GM19468 (cell line): ENCODE results near the gene PTP4A2.
"Not testable (repeated sequence)": the region's sequence is repeated elsewhere in the genome, so short reads cannot be mapped to it uniquely, and the experiment has no call there.

Experiments
- ATAC-seq: cut with Tn5 transposase; IDR thresholded peaks from one replicate; pipeline ENCODE4 v1.9.1; 2021; ENCODE audit warnings: mild to moderate bottlenecking, moderate library complexity, moderate number of reproducible peaks; ENCODE audit not compliant: unreplicated experiment; ENCODE audit errors: extremely low read depth

Gene PTP4A2

GRCh38 chr1:31952825-31953220 is 14.7 kb upstream of the PTP4A2 start:
- ATAC-seq, result no peak

DNA sequence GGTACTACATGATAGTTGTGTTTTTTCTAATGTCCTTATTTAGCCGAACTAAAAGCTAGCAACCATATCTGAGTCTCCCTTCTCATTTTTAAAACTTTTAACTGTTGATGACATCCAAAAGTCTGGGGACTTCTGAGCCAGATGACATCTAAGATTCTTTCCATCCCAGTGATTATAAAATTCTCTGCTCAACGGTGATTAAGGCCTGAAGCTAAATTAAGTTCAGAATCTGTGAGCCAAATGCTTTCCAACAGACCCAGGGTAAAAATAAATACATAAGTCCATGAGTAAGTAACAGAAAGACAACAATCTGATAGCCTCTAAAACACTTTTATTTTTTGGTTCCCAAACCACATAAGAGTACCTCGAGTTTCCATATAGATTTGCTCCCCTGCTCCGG is 13.1 kb upstream of the PTP4A2 start:
- ATAC-seq, result no peak

- no peak for ATAC-seq
These were observed 11.7 kb upstream of the PTP4A2 start for GRCh38 chr1:31949862-31950261.

DNA sequence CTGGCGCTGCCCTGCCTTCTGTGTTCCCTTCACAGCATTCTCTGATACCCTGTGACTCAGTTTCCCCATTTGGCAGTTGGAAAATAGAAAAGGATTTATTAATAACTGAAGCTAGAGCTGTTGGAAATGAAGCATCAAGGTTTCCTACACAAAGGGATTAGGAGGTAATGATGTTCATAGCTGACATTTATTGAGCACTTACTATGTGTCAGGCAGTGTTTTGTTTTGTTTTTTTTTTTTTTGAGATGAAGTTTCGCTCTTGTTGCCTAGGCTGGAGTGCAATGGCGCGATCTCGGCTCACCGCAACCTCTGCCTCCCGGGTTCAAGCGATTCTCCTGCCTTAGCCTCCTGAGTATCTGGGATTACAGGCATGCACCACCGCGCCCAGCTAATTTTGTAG is 7.5 kb upstream of the PTP4A2 start:
- ATAC-seq, result not testable (repeated sequence)

DNA sequence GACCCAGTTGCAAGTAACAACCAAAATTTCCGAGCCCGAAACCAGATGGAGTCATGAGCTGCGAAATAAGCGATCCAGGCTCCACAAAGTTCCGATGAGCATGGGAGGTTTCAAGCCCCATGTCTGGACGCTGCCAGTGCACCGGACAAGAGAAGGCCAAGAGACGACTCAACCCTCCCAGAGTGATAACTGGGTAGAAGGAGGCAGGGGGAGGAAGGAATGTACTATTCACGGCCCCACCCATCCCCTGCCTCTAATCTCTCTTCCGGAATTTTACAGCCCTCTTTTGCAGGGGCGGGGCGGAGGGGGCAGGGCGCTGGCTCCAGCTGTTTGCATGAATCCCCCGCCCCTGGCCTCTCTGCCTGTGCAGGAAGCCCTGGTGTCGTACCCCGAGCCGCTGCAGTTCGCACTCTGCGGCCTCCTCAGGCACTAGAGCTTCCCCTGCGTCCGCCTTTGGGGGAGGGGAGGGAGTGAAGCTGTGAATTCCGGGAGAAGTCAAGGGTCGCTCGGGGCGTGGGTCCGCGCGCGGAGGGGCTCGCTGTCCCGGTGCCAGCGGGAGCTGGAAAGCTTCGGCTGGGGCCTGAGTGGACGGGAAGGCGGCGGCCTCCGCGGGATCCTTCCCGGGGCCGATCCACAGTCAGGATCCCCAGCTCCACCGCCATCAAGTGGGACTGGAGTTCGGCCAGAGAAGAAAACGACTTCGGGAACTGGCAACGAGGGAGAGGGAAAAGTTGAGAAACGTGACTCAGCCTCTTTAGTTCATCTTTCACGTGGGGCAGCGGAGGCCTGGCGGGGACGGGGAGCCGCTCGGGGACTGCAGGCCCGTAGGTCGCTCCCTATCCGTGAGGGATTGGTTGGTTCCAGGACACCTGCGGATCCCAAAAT is 6.3 kb upstream of the PTP4A2 start:
- no peak for ATAC-seq

GRCh38 chr1:31943546-31944184 is 5.5 kb upstream of the PTP4A2 start:
- no peak for ATAC-seq

DNA sequence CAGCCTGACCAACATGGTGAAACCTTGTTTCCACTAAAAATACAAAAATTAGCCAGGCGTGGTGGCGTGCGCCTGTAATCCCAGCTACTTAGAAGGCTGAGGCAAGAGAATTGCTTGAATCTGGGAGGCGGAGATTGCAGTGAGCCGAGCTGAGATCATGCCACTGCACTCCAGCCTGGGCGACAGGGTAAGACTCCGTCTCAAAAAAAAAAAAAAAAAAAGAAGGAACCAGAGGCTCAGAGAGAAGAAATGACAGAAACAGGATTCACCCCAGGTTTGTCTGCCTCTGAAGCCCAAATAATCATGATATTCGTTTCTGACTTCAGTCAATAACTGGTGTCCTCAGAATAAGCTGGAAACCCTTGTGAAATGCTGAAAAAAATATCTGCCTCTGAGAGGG is 3.9 kb upstream of the PTP4A2 start:
- not testable (repeated sequence) for ATAC-seq

DNA sequence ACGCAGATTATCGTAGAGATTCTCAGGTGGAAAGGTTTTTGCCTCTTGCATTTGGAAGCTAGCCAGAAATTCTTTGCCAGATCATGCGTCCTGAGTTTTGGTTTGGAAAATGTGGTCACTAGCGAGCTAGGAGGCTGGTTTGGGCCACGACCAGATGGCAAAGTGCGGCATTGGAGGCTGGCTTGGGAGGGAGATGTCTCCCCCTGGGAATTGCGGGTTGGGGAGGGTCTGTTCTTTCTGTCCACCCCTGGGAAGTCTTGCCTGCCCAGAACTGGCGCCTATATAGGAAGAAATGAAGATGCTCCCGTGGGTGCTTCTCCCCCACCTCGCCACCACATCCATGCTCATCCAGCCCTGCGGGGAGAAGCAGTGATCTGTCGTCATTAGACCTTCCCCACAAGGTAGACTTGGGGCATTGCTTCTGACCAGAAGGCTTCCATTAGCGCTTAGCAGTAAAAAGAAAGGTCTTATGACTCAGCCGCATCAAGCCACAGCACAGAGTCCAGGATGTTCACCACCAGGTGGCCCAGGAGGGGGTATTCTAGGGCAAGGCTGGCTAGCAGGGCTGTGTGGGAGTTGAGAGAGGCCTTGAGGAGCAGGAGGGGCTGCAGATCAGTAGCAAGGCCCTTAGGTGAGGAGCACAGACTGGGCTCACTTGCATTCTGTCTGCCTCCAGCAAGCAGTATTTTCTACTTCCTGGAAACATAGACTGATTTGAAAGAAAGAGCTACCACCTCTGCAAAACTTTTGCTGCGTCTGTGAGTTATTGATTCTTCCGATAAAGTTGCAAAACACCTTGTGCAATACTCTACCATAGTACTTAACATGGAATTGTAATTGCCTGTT is 1.5 kb upstream of the PTP4A2 start:
- ATAC-seq, result no peak

DNA sequence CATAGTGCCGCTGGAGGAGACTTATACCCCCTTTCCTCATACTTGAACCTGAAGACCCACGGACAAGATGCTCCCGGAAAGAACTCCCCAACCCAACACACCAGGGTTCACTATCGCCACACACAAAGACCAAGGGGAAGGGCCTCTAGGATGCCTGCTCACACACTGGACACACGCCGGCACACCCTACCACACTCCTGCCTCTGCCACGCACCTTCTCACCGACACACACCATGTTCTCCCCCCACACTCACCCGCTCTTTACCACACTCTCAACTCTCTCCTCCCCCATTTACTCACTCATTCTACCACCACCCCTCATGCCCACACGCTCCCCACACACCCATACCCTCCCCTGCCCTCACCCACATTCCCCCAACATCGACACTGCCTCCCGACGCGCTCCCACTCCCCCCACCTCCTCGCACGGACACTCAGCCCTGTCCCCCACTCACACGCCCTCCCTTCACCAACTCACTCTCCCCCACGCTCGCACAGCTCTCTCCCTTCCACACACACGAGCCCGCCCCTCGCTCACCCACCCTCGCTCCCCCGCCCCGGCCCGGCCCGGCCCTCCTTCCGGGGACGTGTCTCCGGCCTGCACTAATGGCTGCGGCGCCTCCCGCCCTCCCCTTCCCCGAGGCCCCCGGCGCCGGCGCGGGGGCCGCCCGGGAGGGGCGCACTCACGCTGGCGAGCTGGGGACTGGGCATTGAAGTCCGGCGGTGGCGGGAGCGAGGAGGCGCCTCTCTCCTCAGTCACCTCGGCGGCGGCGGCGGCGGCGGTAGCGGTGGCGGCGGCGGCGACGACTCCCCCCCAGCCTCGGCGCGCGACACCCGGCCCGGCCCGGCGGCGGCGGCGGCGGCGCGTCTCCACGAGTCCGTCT is 626 bp downstream of the PTP4A2 start:
- ATAC-seq, result no peak

GRCh38 chr1:31936981-31937299 is 1.2 kb downstream of the PTP4A2 start:
- no peak for ATAC-seq

- no peak for ATAC-seq
These were observed 1.7 kb downstream of the PTP4A2 start for GRCh38 chr1:31936278-31936980.

DNA sequence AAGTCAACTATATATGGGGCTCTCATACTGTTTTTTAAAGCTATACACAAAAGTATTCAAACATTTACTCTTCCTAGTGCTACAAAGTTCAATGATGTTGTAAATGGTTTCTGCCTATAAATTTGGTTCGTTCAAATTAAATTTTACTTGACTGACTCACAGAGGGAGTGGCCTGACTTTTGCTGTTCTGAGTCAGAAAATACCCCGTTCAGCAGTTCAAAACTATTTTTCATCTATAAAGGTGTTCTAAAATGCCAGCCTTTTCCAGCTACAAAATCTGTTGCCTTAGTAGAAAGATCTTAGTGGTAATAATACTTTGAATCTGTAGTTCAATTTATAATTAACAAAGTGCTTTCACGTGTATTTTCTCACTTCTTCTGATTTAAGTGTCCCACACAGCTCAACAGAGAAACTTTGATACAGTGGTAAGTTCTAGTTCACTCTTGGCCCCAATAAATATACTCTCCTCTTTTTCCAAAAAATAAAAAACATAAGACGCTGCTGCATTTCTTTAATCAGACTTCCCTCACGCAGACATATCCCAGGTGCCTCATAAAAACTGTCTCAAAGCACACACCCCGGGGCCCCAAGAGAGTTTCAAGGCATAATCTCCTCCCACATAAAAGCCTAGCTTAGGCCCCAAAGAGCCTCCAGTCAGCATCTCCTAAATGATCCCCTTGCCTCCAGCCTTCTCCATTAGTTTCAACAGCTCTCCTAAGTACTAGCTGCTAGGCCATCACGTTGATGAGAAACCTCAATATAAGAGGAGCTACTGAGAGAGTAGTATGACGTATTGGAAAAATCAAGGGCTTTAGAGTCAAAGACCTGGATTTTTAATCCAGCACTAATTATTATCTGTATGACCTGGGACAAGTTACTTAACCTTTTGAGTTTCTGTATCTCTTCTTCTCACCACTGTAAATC is 3.2 kb downstream of the PTP4A2 start:
- ATAC-seq, result no peak

DNA sequence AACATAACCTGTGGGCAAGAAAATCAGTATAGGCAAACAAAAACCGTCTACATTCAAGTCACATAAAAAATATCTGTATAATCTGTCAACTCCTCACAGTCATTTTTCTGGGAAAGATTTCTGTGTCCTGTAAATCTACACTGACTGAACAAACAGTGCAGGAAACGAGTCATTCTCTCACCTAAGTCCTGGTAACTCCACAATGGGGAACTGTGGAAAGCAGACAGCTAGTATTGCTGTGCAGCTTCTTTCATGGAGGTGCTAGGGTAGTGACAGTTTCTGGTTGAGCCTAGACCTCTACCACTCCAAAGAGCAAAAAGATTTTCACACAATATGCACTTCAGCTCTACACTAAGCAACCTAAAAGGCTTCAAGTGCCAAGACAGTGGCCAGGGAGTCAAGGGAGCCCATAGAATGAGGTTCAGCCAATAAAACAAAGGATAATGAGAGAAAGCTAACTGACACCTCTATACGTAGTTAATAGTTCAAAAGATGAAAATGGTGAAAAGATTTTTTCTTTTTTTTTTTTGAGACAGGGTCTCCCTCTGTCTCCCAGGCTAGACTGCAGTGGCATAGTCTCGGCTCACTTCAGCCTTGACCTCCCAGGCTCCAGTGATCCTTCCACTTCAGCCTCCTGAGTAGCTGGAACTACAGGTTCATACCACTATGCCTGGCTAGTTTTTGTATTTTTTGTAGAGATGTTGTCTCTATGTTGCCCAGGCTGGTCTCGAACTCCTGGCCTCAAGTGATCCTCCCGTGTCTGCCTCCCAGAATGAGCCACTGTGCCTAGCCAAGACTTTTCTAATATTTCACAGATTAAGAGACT is 5.5 kb downstream of the PTP4A2 start:
- no peak for ATAC-seq

DNA sequence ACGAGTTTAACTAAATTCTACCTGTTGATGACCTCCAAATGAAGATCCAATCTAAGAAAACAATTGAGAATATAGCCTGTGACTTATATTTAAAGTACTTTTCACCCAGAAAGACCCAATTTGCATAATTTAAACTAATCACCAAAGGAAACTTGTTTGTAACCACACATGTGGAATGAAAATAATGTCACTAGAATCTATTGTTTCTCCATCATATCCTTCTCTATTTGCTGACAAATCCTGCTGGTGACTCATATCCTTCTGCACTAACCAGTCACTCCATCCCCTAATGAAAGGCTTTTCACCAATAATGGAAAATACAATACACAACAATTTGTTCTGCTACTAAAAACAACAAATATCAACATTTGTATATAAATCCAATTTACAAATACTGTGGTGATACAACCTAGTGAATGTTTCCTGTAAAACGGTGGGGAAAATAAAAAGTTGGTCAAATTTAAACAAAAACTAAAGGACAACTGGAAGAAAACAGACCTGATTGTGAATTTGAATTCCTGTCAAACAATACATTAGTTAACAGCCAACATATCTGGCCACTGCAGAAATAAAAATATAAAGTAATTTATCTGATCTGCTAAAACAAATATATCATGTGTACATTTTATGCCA is 6.5 kb downstream of the PTP4A2 start:
- ATAC-seq, result no peak

- no peak for ATAC-seq
These were observed 7.2 kb downstream of the PTP4A2 start for GRCh38 chr1:31930836-31931592.

DNA sequence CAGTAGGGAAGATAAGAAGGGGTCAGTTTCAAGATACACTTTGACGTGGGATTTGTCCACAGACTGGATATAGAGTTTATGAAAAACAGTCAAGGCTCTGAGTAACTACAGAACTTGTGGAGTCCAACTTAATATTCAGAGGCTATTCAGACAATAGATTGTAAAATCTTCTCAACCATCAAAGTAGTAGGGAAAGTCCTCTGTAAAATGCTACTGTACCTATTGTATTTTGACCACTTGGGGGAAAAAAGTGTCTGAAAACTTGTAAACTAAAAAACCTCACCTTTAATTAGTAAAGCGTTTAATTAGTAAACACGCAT is 10.5 kb downstream of the PTP4A2 start:
- ATAC-seq, result no peak
